ENCODE measurements around the gene CPNE8.

GRCh38 chr12:38689195-38689594, 216.2 kb downstream of the CPNE8 start:
- TF ChIP-seq CTCF (IDR thresholded peaks at IDR 0.05) = no peak
- TF ChIP-seq POLR2A (IDR thresholded peaks at IDR 0.05) = no peak
- TF ChIP-seq POLR2AphosphoS5 (IDR thresholded peaks at IDR 0.05) = no peak
